Fibroblast of skin of right quadriceps (primary cell): ENCODE data around the gene RBM12.
"Not testable (repeated sequence)": the region's sequence is repeated elsewhere in the genome, so short reads cannot be mapped to it uniquely, and the experiment has no call there.

Source experiments
- DNase-seq: peaks from one replicate; pipeline ENCODE4 v3.0.0-alpha.2; 2013

Gene RBM12

DNA sequence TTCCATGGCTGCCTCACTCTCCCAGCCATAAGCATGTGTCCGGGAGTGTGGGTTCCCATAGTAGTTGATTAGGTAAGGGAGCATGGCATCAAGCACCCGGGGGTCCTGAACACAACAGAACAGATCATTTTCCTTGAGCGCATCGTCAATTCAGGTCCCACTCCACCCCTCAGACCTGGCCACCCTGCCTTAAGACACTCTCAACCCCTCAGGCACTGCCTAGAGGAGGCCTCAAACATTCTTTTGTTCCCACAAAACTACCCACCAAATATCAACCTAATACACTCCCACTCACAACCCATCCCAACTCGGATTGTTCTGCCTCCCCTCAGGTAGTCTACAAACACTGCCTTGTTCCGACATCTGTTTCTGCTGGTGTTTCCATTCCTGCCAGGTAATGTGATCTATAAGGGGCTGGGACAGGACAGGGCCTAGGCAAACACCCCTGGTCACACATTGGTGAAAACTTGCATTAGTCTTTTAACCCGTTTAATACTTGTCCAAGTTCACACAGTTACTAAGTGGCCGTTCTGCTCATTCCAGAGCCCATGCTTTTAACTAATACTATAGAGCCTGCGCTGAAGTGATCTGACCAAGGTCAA is 33.1 kb upstream of the RBM12 start:
- no peak for DNase-seq

DNA sequence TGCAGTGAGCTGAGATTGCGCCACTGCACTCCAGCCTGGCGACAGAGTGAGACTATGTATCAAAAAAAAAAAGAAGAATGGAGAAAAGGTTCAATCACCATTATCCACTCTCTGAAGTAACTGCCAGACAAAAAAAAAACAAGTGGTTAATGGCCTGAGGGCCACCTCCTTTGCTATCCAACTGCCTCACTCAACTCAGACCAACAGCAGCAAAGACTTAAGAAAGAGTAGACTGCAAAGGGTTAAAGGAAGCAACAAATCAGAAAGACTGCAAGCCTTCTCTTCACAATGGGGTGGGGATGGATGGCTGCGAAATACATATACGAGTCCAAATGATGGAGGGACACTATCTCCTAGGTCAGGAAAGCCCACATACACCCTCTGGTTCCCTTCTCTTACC is 31.3 kb upstream of the RBM12 start:
- no peak for DNase-seq

DNA sequence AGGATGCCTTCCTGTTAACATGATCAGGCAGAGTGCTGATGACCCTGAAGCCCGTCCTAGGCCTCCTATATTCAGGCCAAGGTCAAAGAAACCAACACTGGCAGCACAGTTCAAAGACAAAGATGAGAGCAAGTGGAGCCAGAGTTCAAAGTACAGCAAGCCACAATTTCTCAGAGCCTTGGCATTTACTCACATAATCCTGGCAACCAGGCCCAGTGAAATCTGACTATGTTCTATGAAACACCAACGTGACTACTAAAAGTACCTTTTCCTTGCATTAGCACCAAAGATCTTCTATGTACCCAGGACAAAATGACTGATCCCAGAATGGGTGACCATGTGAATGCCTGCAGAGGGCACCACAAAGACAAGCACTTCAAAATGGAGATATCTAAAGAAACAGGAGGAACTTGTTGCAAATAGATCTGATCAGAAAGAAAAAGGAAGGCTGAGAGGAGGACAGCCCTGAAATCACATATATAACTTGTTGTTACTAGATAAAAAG is 30.6 kb upstream of the RBM12 start:
- no peak for DNase-seq

DNA sequence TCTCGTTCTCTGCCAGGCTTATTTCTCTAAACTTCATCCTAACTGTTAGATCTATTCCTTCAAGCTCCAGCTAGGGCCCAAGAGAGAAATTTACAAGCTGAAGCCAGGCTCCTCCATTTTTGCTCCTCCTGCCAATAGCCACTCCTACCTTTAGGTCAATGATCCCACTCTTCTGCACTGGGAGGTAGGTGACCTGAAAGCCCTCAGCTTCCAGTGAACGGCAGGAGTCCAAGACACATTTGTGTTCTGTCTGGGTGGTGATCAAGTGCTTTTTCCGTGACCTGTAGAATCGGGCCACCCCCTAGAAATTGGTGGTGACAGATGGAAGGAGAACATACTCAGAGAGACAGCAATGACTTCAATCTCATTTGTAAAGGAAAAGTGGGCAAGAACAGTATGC is 25.6 kb upstream of the RBM12 start:
- no peak for DNase-seq

- not testable (repeated sequence) for DNase-seq
These were observed 22.2 kb upstream of the RBM12 start for GRCh38 chr20:35686872-35687271.

GRCh38 chr20:35685368-35685767 is 20.7 kb upstream of the RBM12 start:
- not testable (repeated sequence) for DNase-seq

DNA sequence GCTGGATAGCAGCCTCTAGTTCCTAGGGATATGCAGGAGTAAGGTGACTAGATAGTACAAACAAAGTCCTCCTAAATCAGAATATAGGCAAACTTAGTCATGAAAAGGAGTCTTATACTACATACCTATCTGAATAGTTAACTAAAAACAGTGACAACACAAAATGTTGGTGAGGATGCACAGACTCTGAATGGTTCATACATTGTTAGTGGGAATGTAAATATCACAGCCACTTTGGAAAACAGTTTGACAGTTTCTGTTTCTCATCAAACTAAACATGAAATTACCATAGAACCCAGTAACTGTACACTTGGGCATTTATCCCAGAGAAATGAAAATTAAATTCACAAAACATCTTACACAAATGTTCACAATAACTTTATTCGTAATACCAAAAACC is 17.3 kb upstream of the RBM12 start:
- no peak for DNase-seq

DNA sequence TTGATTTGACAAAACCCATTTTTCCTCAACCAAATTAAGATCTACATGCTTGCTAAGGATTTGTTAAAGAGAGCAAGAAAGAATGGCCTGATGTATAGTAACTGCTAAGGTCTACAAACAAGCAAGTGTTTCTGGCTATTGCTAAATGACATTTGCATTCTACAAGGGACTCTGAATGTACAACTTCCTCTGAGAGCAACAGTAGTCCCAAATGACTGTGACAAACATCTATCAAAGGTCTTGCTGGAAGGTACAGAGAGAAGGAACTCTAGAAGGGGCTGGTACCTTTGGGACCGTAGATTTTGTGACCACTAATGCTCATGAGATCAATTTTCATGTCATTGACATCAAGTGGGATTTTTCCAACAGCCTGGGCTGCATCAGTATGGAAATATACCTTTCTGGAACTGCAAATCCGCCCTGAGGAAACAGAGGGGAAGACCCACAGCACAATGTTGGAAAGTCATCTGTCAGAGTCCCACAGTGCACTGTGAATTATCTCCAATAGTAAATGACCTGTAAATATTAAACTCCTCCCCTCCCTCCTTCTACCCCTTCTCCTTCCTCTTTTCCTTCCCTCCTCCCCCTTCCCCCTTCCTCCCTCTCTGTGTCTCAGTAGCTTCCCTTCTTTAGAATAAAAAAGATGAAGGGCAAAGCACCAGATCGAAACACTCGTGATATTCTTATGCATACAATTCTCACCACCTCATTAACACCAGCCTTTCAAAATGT is 15.9 kb upstream of the RBM12 start:
- DNase-seq, result no peak

GRCh38 chr20:35674921-35675320 is 10.2 kb upstream of the RBM12 start:
- no peak for DNase-seq

- no peak for DNase-seq
These were observed 9.2 kb upstream of the RBM12 start for GRCh38 chr20:35673884-35674283.

DNA sequence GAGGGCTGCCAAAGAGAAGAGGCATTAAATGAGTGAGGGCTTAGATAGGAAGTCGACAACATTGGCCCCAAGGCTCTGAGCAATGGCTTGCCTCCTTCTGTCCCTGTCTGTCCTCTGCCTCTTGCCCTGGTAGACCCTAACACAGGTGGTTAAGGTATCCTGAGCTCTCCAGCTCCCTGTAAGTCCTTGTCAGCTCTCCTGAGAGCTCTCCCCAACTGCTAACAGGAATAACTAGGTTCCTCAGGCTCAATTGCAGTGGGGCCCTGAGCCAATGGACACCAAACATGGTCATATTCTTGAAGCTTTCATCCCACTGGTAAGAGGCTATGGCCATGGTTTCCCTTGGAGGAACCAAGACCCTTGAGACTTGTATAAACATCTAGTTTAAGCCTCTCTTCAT is 5.0 kb upstream of the RBM12 start:
- no peak for DNase-seq

- DNase-seq, result no peak
These were observed 4.5 kb upstream of the RBM12 start for GRCh38 chr20:35669221-35669620.

DNA sequence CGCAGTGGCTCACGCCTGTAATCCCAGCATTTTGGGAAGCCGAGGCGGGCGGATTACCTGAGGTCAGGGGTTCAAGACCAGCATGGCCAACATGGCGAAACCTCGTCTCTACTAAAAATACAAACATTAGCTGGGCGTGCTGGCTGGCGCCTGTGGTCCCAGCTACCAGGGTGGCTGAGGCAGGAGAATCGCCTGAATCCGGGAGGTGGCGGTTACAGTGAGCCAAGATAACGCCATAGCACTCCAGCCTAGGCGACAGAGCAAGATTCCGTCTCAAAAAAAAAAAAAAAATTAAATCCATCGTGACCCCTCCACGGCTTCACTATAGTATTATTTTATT is 1.2 kb upstream of the RBM12 start:
- no peak for DNase-seq

GRCh38 chr20:35663516-35664465 is 909 bp downstream of the RBM12 start:
- DNase-seq, result peak; percentile 34

GRCh38 chr20:35662551-35662950 is 2.1 kb downstream of the RBM12 start:
- DNase-seq, result no peak

DNA sequence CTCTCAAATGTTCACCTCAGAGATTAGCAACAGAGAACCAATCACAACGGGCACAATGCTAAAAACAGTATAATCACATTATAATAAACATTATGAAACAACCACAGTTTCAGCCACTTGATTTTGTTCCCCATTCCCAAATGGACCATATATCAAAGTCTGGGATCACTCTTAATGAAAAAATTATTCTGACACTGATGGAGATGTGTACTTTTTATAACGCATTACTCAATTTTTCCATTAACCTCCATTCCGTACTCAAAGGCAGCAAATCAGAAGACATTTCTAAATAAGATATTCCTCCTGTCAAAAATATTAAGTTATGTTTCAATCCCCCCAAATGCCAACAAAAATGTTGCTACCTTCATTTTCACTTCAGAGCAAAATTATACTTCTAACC is 2.8 kb downstream of the RBM12 start:
- no peak for DNase-seq

DNA sequence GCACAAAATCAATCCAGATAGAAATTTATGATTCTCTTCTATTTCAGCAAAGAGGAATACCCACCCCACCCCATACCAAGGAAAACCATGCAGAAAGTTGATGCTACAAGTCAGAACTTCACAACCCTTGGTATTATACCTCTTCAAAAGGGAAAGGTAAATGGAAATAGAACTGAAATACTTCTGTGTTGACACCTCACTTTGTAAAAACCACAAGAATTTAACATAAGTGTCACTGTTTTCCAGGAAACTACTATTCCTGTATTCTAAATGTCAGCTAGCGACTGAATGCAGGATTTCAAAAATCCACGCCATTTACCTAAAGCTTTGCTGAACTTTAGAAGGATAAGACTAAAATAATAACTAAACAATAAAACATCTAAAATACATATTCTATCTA is 3.6 kb downstream of the RBM12 start:
- DNase-seq, result peak; percentile 10

- DNase-seq, result no peak
These were observed 4.4 kb downstream of the RBM12 start for GRCh38 chr20:35660122-35660937.

GRCh38 chr20:35657271-35657670 is 7.4 kb downstream of the RBM12 start:
- DNase-seq, result no peak

DNA sequence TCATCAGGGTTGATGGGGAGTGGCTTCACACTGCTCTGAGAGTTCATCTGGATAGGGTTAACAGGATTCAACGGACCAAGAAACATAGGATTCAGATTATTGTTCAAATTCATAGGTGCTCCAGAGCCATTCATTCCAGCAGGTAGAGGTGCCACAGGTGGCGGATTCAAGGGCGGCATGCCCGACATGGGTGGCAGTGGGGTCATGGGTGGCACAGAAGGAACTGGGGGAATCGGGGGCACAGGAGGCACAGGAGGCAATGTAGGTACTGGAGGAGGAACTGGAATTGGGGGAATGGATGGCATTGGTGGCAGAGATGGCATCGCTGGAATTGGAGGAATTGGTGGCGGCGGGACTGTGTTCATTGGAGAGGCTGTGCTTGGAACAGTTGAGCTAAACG is 10.3 kb downstream of the RBM12 start:
- no peak for DNase-seq

GRCh38 chr20:35653893-35654292 is 10.8 kb downstream of the RBM12 start:
- DNase-seq, result no peak

- DNase-seq, result no peak
These were observed 11.3 kb downstream of the RBM12 start for GRCh38 chr20:35653430-35653734.
